MCF 10A (cell line): ENCODE results near the gene SUSD1. TPM values are rescaled to one million over a fixed set of nuclear protein-coding genes. Genes with fewer than 3 reads are reported as not detected.

Experiments
- BruUV-seq: library from RNA; stranded (reverse); fragments of 400-500 nt; replicated peaks from 2 replicates; lab custom pipeline; 2021; lab: Mats Ljungman, UMichigan
- CTCF ChIA-PET: fragments of 300-600 bp; sonication (Branson Sonifier 250); formaldehyde crosslinking; extraction: SDS; loops from one replicate; lab custom pipeline; 2021; ENCODE audit warnings: antibody characterized with exemption, inconsistent platforms; lab: Yijun Ruan, JAX
- POLR2A ChIA-PET: fragments of 300-600, 350-650 bp; sonication (Branson Sonifier 250); formaldehyde crosslinking; extraction: SDS; loops from one replicate; lab custom pipeline; 2020; ENCODE audit warnings: antibody characterized with exemption, inconsistent platforms; lab: Yijun Ruan, JAX
- DNase-seq: peaks from one replicate; pipeline ENCODE4 v3.0.0-alpha.2; 2018; ENCODE audit not compliant: unreplicated experiment
- H3K27ac Mint-ChIP-seq: one replicate; pipeline ENCODE4 v1.8.0; 2022; ENCODE audit warnings: mild to moderate bottlenecking, low read depth, mixed read lengths; ENCODE audit not compliant: unreplicated experiment
- H3K27me3 Mint-ChIP-seq: one replicate; pipeline ENCODE4 v1.8.0; 2022; ENCODE audit warnings: mixed read lengths; ENCODE audit not compliant: insufficient read depth, unreplicated experiment
- H3K36me3 Mint-ChIP-seq: one replicate; pipeline ENCODE4 v1.8.0; 2022; ENCODE audit warnings: mild to moderate bottlenecking, moderate library complexity, mixed read lengths; ENCODE audit not compliant: insufficient read depth, unreplicated experiment
- H3K4me1 Mint-ChIP-seq: one replicate; pipeline ENCODE4 v1.8.0; 2022; ENCODE audit warnings: mixed read lengths; ENCODE audit not compliant: insufficient read depth, unreplicated experiment
- H3K4me3 Mint-ChIP-seq: one replicate; pipeline ENCODE4 v1.8.0; 2022; ENCODE audit warnings: mild to moderate bottlenecking, moderate library complexity, mixed read lengths; ENCODE audit not compliant: unreplicated experiment
- H3K9me3 Mint-ChIP-seq: one replicate; pipeline ENCODE4 v1.8.0; 2022; ENCODE audit warnings: mixed read lengths; ENCODE audit not compliant: unreplicated experiment
- intact Hi-C: fragments of 100-400 bp; cut with micrococcal nuclease; formaldehyde crosslinking; loops from 2 replicates; pipeline ENCODE4 v1.14.1; 2022
- total RNA-seq: library from RNA; stranded (reverse); gene quantifications from 2 replicates; pipeline ENCODE4 v1.2.3, GENCODE V29; 2022
- TF ChIP-seq, protein P1 (sequence below): fragments of 200-600 bp; IDR thresholded peaks from one replicate; pipeline ENCODE4 v1.8.0; 2022; ENCODE audit warnings: antibody characterized with exemption, mild to moderate bottlenecking; ENCODE audit not compliant: unreplicated experiment

Gene SUSD1
- total RNA-seq, 1 experiment from 2014 or later = 2.0 TPM

- Mint-ChIP-seq H3K27ac (no peak overlapping the region), H3K36me3 (no peaks in the 10 kb centered on the region), H3K4me1 (peaks cover 7% of the 10 kb centered on the region), H3K9me3 (no peaks in the 10 kb centered on the region), H3K4me3 (no peak overlapping the region), H3K27me3 (no peaks in the 10 kb centered on the region)
- POLR2A ChIA-PET = no interaction called here
- intact Hi-C loops = no loop called here
- TF ChIP-seq, protein P1, sequence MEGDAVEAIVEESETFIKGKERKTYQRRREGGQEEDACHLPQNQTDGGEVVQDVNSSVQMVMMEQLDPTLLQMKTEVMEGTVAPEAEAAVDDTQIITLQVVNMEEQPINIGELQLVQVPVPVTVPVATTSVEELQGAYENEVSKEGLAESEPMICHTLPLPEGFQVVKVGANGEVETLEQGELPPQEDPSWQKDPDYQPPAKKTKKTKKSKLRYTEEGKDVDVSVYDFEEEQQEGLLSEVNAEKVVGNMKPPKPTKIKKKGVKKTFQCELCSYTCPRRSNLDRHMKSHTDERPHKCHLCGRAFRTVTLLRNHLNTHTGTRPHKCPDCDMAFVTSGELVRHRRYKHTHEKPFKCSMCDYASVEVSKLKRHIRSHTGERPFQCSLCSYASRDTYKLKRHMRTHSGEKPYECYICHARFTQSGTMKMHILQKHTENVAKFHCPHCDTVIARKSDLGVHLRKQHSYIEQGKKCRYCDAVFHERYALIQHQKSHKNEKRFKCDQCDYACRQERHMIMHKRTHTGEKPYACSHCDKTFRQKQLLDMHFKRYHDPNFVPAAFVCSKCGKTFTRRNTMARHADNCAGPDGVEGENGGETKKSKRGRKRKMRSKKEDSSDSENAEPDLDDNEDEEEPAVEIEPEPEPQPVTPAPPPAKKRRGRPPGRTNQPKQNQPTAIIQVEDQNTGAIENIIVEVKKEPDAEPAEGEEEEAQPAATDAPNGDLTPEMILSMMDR = no peak
- no peak for DNase-seq
- BruUV-seq = no TSS peak
- CTCF ChIA-PET = interaction anchor here (1.5 kb wide), 1 partner anchor 20 kb away, joined by 3 read pairs; no protein-coding TSS in a partner anchor
These were observed 172.8 kb downstream of the SUSD1 start for GRCh38 chr9:112002131-112002846.

GRCh38 chr9:112000743-112001142, 174.4 kb downstream of the SUSD1 start:
- ChIA-PET POLR2A (interaction anchor here (0.7 kb wide), 1 partner anchor 930 kb away, joined by 3 read pairs; no protein-coding TSS in a partner anchor), CTCF (interaction anchor here (0.5 to 0.6 kb wide), 3 partner anchors 19 to 791 kb away, joined by 3 to 5 read pairs (median 3); no protein-coding TSS in a partner anchor)
- H3K27ac Mint-ChIP-seq = no peak overlapping the region
- H3K27me3 Mint-ChIP-seq = no peaks in the 10 kb centered on the region
- TF ChIP-seq, protein P1 = no peak
- H3K9me3 Mint-ChIP-seq = no peaks in the 10 kb centered on the region
- H3K4me3 Mint-ChIP-seq = no peak overlapping the region
- intact Hi-C loops = no loop called here
- no TSS peak for BruUV-seq
- no peaks in the 10 kb centered on the region for H3K36me3 Mint-ChIP-seq
- no peak for DNase-seq
- H3K4me1 Mint-ChIP-seq = peaks cover 7% of the 10 kb centered on the region

DNA sequence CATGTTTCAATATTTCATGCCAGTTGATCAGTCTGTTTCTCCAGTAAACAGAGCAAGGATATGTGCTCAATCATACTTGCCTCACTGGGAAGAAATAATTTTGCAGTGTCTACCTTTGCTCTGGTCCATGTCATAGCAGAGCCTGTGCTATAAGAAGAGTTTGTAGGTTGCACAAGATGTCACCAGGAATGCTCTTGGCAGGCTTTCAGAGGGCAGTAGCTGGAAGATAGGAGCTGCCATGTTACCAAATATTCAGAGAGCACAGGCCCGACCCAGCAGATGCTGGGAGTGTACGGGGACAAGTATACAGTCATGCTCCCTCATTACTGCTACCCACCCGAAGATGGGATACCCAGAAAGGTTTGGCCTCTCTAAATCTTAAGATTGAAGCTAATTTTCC, 175.8 kb downstream of the SUSD1 start:
- DNase-seq = peak; percentile 13
- TF ChIP-seq, protein P1 = no peak
- POLR2A ChIA-PET = interaction anchor here (0.6 to 1.6 kb wide), 4 partner anchors 13 to 103 kb away, joined by 3 to 5 read pairs (median 4); partner anchors contain the start of gene UGCG
- Mint-ChIP-seq H3K4me1 (peaks cover 12% of the 10 kb centered on the region), H3K9me3 (no peaks in the 10 kb centered on the region), H3K27me3 (no peaks in the 10 kb centered on the region), H3K4me3 (no peak overlapping the region), H3K27ac (no peak overlapping the region), H3K36me3 (no peaks in the 10 kb centered on the region)
- intact Hi-C loops = no loop called here
- CTCF ChIA-PET = no interaction called here
- no TSS peak for BruUV-seq

DNA sequence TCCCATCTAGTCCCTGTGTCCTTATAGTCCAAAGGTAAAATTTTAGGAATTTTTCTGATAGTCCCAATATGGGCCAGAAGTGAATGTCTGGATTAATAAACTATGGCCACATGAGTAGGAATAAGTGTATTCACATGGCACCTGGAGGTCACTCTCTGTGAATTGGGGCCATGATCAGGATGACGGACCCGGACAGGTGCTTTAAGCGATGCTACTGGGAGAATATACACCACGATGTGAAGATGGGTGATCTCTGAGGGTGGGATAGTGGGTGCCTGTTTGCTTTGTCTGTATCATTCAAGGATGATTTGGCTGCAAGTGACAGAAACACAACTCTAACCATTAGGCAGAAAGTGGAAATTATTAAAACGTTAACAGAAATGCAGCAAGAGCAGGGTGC, 177.3 kb downstream of the SUSD1 start:
- intact Hi-C loops = no loop called here
- ChIA-PET POLR2A (no interaction called here), CTCF (no interaction called here)
- H3K27ac Mint-ChIP-seq = no peak overlapping the region
- no peak for DNase-seq
- peaks cover 17% of the 10 kb centered on the region for H3K4me1 Mint-ChIP-seq
- H3K36me3 Mint-ChIP-seq = no peaks in the 10 kb centered on the region
- TF ChIP-seq, protein P1 = no peak
- no TSS peak for BruUV-seq
- H3K27me3 Mint-ChIP-seq = no peaks in the 10 kb centered on the region
- H3K9me3 Mint-ChIP-seq = no peaks in the 10 kb centered on the region
- H3K4me3 Mint-ChIP-seq = no peak overlapping the region
